A673 (cell line): ENCODE results near the gene PRDM16. TPM values are rescaled to one million over a fixed set of nuclear protein-coding genes. Genes with fewer than 3 reads are reported as not detected.

Experiments
- BruUV-seq: library from RNA; stranded (reverse); fragments of 400-500 nt; replicated peaks from 2 replicates; lab custom pipeline; 2021; lab: Mats Ljungman, UMichigan
- CTCF ChIA-PET: fragments of 300-600 bp; sonication (Branson Sonifier 250); formaldehyde crosslinking; loops from one replicate; lab custom pipeline; 2022; ENCODE audit warnings: antibody characterized with exemption; lab: Charles Lee
- POLR2A ChIA-PET: fragments of 300-600 bp; sonication (Branson Sonifier 250); formaldehyde crosslinking; loops from one replicate; lab custom pipeline; 2022; ENCODE audit warnings: antibody characterized with exemption; ENCODE audit not compliant: low non-redundant PET; lab: Charles Lee
- DNase-seq: peaks from one replicate; pipeline ENCODE4 v3.0.0-alpha.2; 2015; ENCODE audit warnings: low spot score
- H3K27ac ChIP-seq: fragments of 200-600 bp; sonication (generic); 2 replicates; pipeline ENCODE4 v1.5.1; 2016; ENCODE audit warnings: mixed run types, low read depth, mild to moderate bottlenecking, mixed read lengths, antibody characterized with exemption, low read length; ENCODE audit not compliant: poor library complexity, severe bottlenecking
- H3K27me3 ChIP-seq: fragments of 200-600 bp; sonication (generic); replicated peaks from 2 replicates; pipeline ENCODE4 v1.6.1; 2017; ENCODE audit warnings: mixed run types, low read depth, mild to moderate bottlenecking, mixed read lengths, antibody characterized with exemption, low read length; ENCODE audit not compliant: insufficient read depth, poor library complexity
- H3K36me3 ChIP-seq: fragments of 200-600 bp; sonication (generic); 2 replicates; pipeline ENCODE4 v1.6.1; 2016; ENCODE audit warnings: mixed run types, mild to moderate bottlenecking, mixed read lengths, antibody characterized with exemption, low read length; ENCODE audit not compliant: insufficient read depth, poor library complexity, severe bottlenecking
- H3K4me1 ChIP-seq: fragments of 200-600 bp; sonication (generic); 2 replicates; pipeline ENCODE4 v1.6.1; 2017; ENCODE audit warnings: mixed run types, mild to moderate bottlenecking, mixed read lengths, antibody characterized with exemption, low read length; ENCODE audit not compliant: insufficient read depth, poor library complexity, severe bottlenecking
- H3K4me3 ChIP-seq: fragments of 200-600 bp; sonication (generic); 2 replicates; pipeline ENCODE4 v1.5.1; 2016; ENCODE audit warnings: low read depth, mixed run types, mild to moderate bottlenecking, mixed read lengths, low read length; ENCODE audit not compliant: poor library complexity, severe bottlenecking
- H3K9me3 ChIP-seq: fragments of 200-600 bp; sonication (generic); 2 replicates; pipeline ENCODE4 v1.6.1; 2016; ENCODE audit warnings: mixed run types, low read depth, mild to moderate bottlenecking, mixed read lengths, antibody characterized with exemption, low read length; ENCODE audit not compliant: poor library complexity, severe bottlenecking
- CTCF ChIP-seq: fragments of 300-800, 200-600 bp; sonication (generic); conservative IDR thresholded peaks from 2 replicates; pipeline ENCODE4 v1.5.1; 2017; ENCODE audit warnings: low read depth, mild to moderate bottlenecking, antibody characterized with exemption, low read length, moderate library complexity, mixed read lengths
- EZH2 ChIP-seq: fragments of 200-600 bp; sonication (generic); IDR thresholded peaks from 2 replicates; pipeline ENCODE4 v1.6.1; 2017; ENCODE audit warnings: borderline replicate concordance, low read depth, mild to moderate bottlenecking, mixed read lengths, antibody characterized with exemption, low read length; ENCODE audit not compliant: poor library complexity, severe bottlenecking
- intact Hi-C: fragments of 100-400 bp; cut with micrococcal nuclease; formaldehyde crosslinking; loops from one replicate; pipeline ENCODE4 v1.10.0; 2022; ENCODE audit not compliant: unreplicated experiment
- total RNA-seq: library from RNA; stranded (reverse); gene quantifications from 2 replicates; pipeline ENCODE4 v1.2.3, GENCODE V29; 2021

PRDM16 gene
- total RNA-seq, 1 experiment from 2014 or later, result 0.49 TPM

GRCh38 chr1:3360646-3361257, 291.7 kb downstream of the PRDM16 start:
- TF ChIP-seq EZH2, result no peak
- no peak for TF ChIP-seq CTCF
- Histone ChIP-seq H3K36me3 (no peaks in the 10 kb centered on the region), H3K27ac (no peak overlapping the region), H3K4me1 (no peaks in the 10 kb centered on the region), H3K27me3 (peaks cover 15% of the 10 kb centered on the region), H3K4me3 (no peak overlapping the region), H3K9me3 (no peaks in the 10 kb centered on the region)
- POLR2A ChIA-PET, result no interaction called here
- no TSS peak for BruUV-seq
- CTCF ChIA-PET, result no interaction called here
- intact Hi-C loops, result no loop called here
- no peak for DNase-seq

GRCh38 chr1:3363023-3363422, 294.0 kb downstream of the PRDM16 start:
- Histone ChIP-seq H3K36me3 (no peaks in the 10 kb centered on the region), H3K9me3 (no peaks in the 10 kb centered on the region), H3K27me3 (peaks cover 19% of the 10 kb centered on the region), H3K27ac (no peak overlapping the region), H3K4me3 (no peak overlapping the region), H3K4me1 (no peaks in the 10 kb centered on the region)
- no TSS peak for BruUV-seq
- CTCF ChIA-PET, result no interaction called here
- no peak for DNase-seq
- TF ChIP-seq CTCF (no peak), EZH2 (no peak)
- intact Hi-C loops, result no loop called here
- POLR2A ChIA-PET, result no interaction called here

GRCh38 chr1:3363756-3364155, 294.8 kb downstream of the PRDM16 start:
- intact Hi-C loops, result no loop called here
- H3K36me3 ChIP-seq, result no peaks in the 10 kb centered on the region
- no peaks in the 10 kb centered on the region for H3K4me1 ChIP-seq
- H3K9me3 ChIP-seq, result no peaks in the 10 kb centered on the region
- H3K4me3 ChIP-seq, result no peak overlapping the region
- no peak for DNase-seq
- no peak for TF ChIP-seq EZH2
- no peak overlapping the region for H3K27ac ChIP-seq
- BruUV-seq, result no TSS peak
- CTCF ChIA-PET, result no interaction called here
- POLR2A ChIA-PET, result interaction anchor here (0.7 kb wide), 1 partner anchor 148 kb away, joined by 3 read pairs; no protein-coding TSS in a partner anchor
- H3K27me3 ChIP-seq, result peaks cover 26% of the 10 kb centered on the region

- no peaks in the 10 kb centered on the region for H3K4me1 ChIP-seq
- TF ChIP-seq CTCF (no peak), EZH2 (no peak)
- no peak overlapping the region for H3K27ac ChIP-seq
- no TSS peak for BruUV-seq
- no peaks in the 10 kb centered on the region for H3K36me3 ChIP-seq
- no peak overlapping the region for H3K4me3 ChIP-seq
- H3K9me3 ChIP-seq, result no peaks in the 10 kb centered on the region
- intact Hi-C loops, result no loop called here
- peaks cover 34% of the 10 kb centered on the region for H3K27me3 ChIP-seq
- POLR2A ChIA-PET, result no interaction called here
- DNase-seq, result no peak
- CTCF ChIA-PET, result no interaction called here
These were observed 295.5 kb downstream of the PRDM16 start for GRCh38 chr1:3364551-3364950.
